Endodermal cell (in vitro differentiated cells): ENCODE measurements around the gene DPEP2NB. TPM values are rescaled to one million over a fixed set of nuclear protein-coding genes. Genes with fewer than 3 reads are reported as not detected.

Source experiments
- DNase-seq: peaks from one replicate; pipeline ENCODE4 v3.0.0-alpha.2; 2017
- H3K27ac ChIP-seq: 2 replicates; pipeline ENCODE4 v1.5.1; 2013; ENCODE audit warnings: mild to moderate bottlenecking, low read depth, low read length, moderate library complexity
- H3K27me3 ChIP-seq: 2 replicates; pipeline ENCODE4 v1.6.1; 2013; ENCODE audit warnings: mild to moderate bottlenecking, low read length, moderate library complexity; ENCODE audit not compliant: insufficient read depth, control insufficient read depth, poor library complexity, severe bottlenecking
- H3K36me3 ChIP-seq: 2 replicates; pipeline ENCODE4 v1.7.0; 2013; ENCODE audit warnings: mild to moderate bottlenecking, low read length, moderate library complexity; ENCODE audit not compliant: control insufficient read depth, insufficient read depth
- H3K4me1 ChIP-seq: one replicate; pipeline ENCODE4 v1.7.0; 2013; ENCODE audit warnings: low read length; ENCODE audit not compliant: control insufficient read depth, insufficient read depth
- H3K4me3 ChIP-seq: 2 replicates; pipeline ENCODE4 v1.5.1; 2013; ENCODE audit warnings: mild to moderate bottlenecking, low read length, moderate library complexity
- H3K9ac ChIP-seq: 2 replicates; pipeline ENCODE4 v1.6.1; 2013; ENCODE audit warnings: mild to moderate bottlenecking, low read length, moderate library complexity; ENCODE audit not compliant: poor library complexity, severe bottlenecking; ENCODE audit errors: extremely low read depth
- H3K9me3 ChIP-seq: 2 replicates; pipeline ENCODE4 v1.6.1; 2013; ENCODE audit warnings: mild to moderate bottlenecking, low read length, moderate library complexity; ENCODE audit not compliant: control insufficient read depth
- H3K27ac Mint-ChIP-seq: 2 replicates; pipeline ENCODE4 v1.8.0; 2020; ENCODE audit warnings: mixed read lengths
- H3K27me3 Mint-ChIP-seq: 2 replicates; pipeline ENCODE4 v1.8.0; 2021; ENCODE audit warnings: mild to moderate bottlenecking, mixed read lengths; ENCODE audit not compliant: insufficient read depth
- H3K36me3 Mint-ChIP-seq: 2 replicates; pipeline ENCODE4 v1.8.0; 2020; ENCODE audit warnings: low read depth, mixed read lengths
- H3K4me1 Mint-ChIP-seq: 2 replicates; pipeline ENCODE4 v1.8.0; 2020; ENCODE audit warnings: mixed read lengths
- H3K4me3 Mint-ChIP-seq: 2 replicates; pipeline ENCODE4 v1.8.0; 2020; ENCODE audit warnings: mild to moderate bottlenecking, moderate library complexity, mixed read lengths
- H3K9me3 Mint-ChIP-seq: 2 replicates; pipeline ENCODE4 v1.8.0; 2020; ENCODE audit warnings: mild to moderate bottlenecking, mixed read lengths
- CTCF ChIP-seq: fragments of 200-600 bp; sonication (generic); conservative IDR thresholded peaks from 2 replicates; pipeline ENCODE4 v1.5.0; 2021; ENCODE audit warnings: antibody characterized with exemption, mild to moderate bottlenecking
- WGBS, 2 experiments: methylation state at CpG; one replicate each; pipeline versions ENCODE4 v1.1.5 to v1.1.7; 2013; ENCODE audit warnings: missing lambda C conversion rate in 2 of 2, mixed read lengths in 1 of 2; ENCODE audit not compliant: insufficient coverage in 1 of 2, insufficient read length in 1 of 2; 5-methylcytosine and 5-hydroxymethylcytosine counted together
- total RNA-seq, 2 donors: library from RNA; stranded (reverse); fragmentation: NEBNext Ultra II Directional in 1 of 2; extraction: Animal tissue kit (Norgen Biotek cat#: 25700) in 1 of 2; gene quantifications; 2 replicates in 1 of 2; 3 replicates in 1 of 2; pipeline ENCODE4 v1.2.1, GENCODE V29; 2021

DPEP2NB gene
- total RNA-seq, 2 donors from 2014 or later: not detected

GRCh38 chr16:68061396-68061795 lies 45.7 kb upstream of the DPEP2NB start:
- no peak overlapping the region for H3K27ac Mint-ChIP-seq
- no peak for TF ChIP-seq CTCF
- Histone ChIP-seq H3K27me3 (no peaks in the 10 kb centered on the region), H3K9ac (no peak overlapping the region), H3K27ac (no peak overlapping the region), H3K4me3 (no peak overlapping the region), H3K36me3 (peaks cover 47% of the 10 kb centered on the region), H3K9me3 (no peaks in the 10 kb centered on the region), H3K4me1 (no peaks in the 10 kb centered on the region)
- no peaks in the 10 kb centered on the region for H3K27me3 Mint-ChIP-seq
- 90 to 100% methylated on average over 2 to 3 of the region's 3 CpGs for WGBS, 2 experiments
- H3K9me3 Mint-ChIP-seq: no peaks in the 10 kb centered on the region
- H3K4me3 Mint-ChIP-seq: no peak overlapping the region
- DNase-seq: no peak
- H3K4me1 Mint-ChIP-seq: no peaks in the 10 kb centered on the region
- peaks cover 23% of the 10 kb centered on the region for H3K36me3 Mint-ChIP-seq

- H3K36me3 ChIP-seq: peaks cover 48% of the 10 kb centered on the region
- no peak for TF ChIP-seq CTCF
Measured at GRCh38 chr16:68059804-68060203, 44.1 kb upstream of the DPEP2NB start.

GRCh38 chr16:68055395-68055794 lies 39.7 kb upstream of the DPEP2NB start:
- no peak for TF ChIP-seq CTCF
- Histone ChIP-seq H3K4me3 (no peak overlapping the region), H3K4me1 (no peaks in the 10 kb centered on the region), H3K27ac (no peak overlapping the region), H3K36me3 (peaks cover 51% of the 10 kb centered on the region), H3K9ac (no peak overlapping the region), H3K9me3 (no peaks in the 10 kb centered on the region), H3K27me3 (no peaks in the 10 kb centered on the region)
- H3K4me1 Mint-ChIP-seq: no peaks in the 10 kb centered on the region
- no peaks in the 10 kb centered on the region for H3K9me3 Mint-ChIP-seq
- no peak for DNase-seq
- peaks cover 47% of the 10 kb centered on the region for H3K36me3 Mint-ChIP-seq
- WGBS, 2 experiments: 94 to 97% methylated on average over 2 to 3 of the region's 3 CpGs
- no peaks in the 10 kb centered on the region for H3K27me3 Mint-ChIP-seq
- H3K4me3 Mint-ChIP-seq: no peak overlapping the region
- no peak overlapping the region for H3K27ac Mint-ChIP-seq

More at GRCh38 chr16:68059804-68060203, 44.1 kb upstream of the DPEP2NB start:
- no peak overlapping the region for H3K27ac Mint-ChIP-seq
- no peak overlapping the region for H3K4me3 Mint-ChIP-seq
- no peak for DNase-seq
- no peaks in the 10 kb centered on the region for H3K9me3 Mint-ChIP-seq
- H3K4me1 Mint-ChIP-seq: no peaks in the 10 kb centered on the region
- no peak overlapping the region for H3K27ac ChIP-seq
- H3K9me3 ChIP-seq: no peaks in the 10 kb centered on the region
- H3K9ac ChIP-seq: no peak overlapping the region
- peaks cover 27% of the 10 kb centered on the region for H3K36me3 Mint-ChIP-seq
- no peaks in the 10 kb centered on the region for H3K27me3 ChIP-seq
- H3K4me1 ChIP-seq: no peaks in the 10 kb centered on the region
- no peak overlapping the region for H3K4me3 ChIP-seq
- H3K27me3 Mint-ChIP-seq: no peaks in the 10 kb centered on the region
